Cardiac septum (tissue), 1 donor: ENCODE results near the gene OPALIN. TPM values are rescaled to one million over a fixed set of nuclear protein-coding genes. Genes with fewer than 3 reads are reported as not detected.

ENCODE experiments used
- DNase-seq: peaks from one replicate; pipeline ENCODE4 v3.0.0-alpha.2; 2020; ENCODE audit warnings: low spot score
- intact Hi-C: fragments of 100-400 bp; cut with DNase I; formaldehyde crosslinking; loops from one replicate; pipeline ENCODE4 v1.14.0; 2022
- total RNA-seq: library from RNA; stranded (reverse); fragmentation: NEBNext Ultra II Directional; extraction: Animal tissue kit (Norgen Biotek cat#: 25700); gene quantifications from one replicate; pipeline ENCODE4 v1.2.1, GENCODE V29; 2021
- donor health status: DM: no; HTN: no; CAD: no.

The OPALIN gene
- total RNA-seq, 1 donor from 2014 or later, result not detected

- no peak for DNase-seq
- intact Hi-C loops, result no loop called here
Measured at GRCh38 chr10:96342402-96342801, 16.4 kb downstream of the OPALIN start.

GRCh38 chr10:96341219-96342182 lies 17.3 kb downstream of the OPALIN start:
- DNase-seq, result no peak
- intact Hi-C loops, result no loop called here

GRCh38 chr10:96339956-96340904 lies 18.6 kb downstream of the OPALIN start:
- intact Hi-C loops, result no loop called here
- no peak for DNase-seq

- intact Hi-C loops, result no loop called here
- no peak for DNase-seq
Measured at GRCh38 chr10:96339383-96339782, 19.4 kb downstream of the OPALIN start.

- intact Hi-C loops, result no loop called here
- DNase-seq, result no peak
Measured at GRCh38 chr10:96338279-96338925, 20.4 kb downstream of the OPALIN start.

GRCh38 chr10:96337106-96337505 lies 21.7 kb downstream of the OPALIN start:
- intact Hi-C loops, result no loop called here

GRCh38 chr10:96334616-96335526 lies 23.9 kb downstream of the OPALIN start:
- intact Hi-C loops, result no loop called here
- no peak for DNase-seq

More at GRCh38 chr10:96337106-96337505, 21.7 kb downstream of the OPALIN start:
- no peak for DNase-seq

GRCh38 chr10:96333101-96333500 lies 25.7 kb downstream of the OPALIN start:
- intact Hi-C loops, result no loop called here
- DNase-seq, result no peak

- no peak for DNase-seq
- intact Hi-C loops, result no loop called here
Measured at GRCh38 chr10:96327462-96327861, 31.3 kb downstream of the OPALIN start.

GRCh38 chr10:96325719-96326373 lies 33.0 kb downstream of the OPALIN start:
- intact Hi-C loops, result no loop called here

GRCh38 chr10:96324447-96324846 lies 34.4 kb downstream of the OPALIN start:
- intact Hi-C loops, result no loop called here
- DNase-seq, result no peak

More at GRCh38 chr10:96325719-96326373, 33.0 kb downstream of the OPALIN start:
- no peak for DNase-seq

GRCh38 chr10:96322275-96322674 lies 36.5 kb downstream of the OPALIN start:
- intact Hi-C loops, result no loop called here
- DNase-seq, result no peak

GRCh38 chr10:96321822-96322221 lies 37.0 kb downstream of the OPALIN start:
- no peak for DNase-seq
- intact Hi-C loops, result no loop called here

- DNase-seq, result no peak
- intact Hi-C loops, result no loop called here
Measured at GRCh38 chr10:96319754-96320474, 38.9 kb downstream of the OPALIN start.

GRCh38 chr10:96317067-96317833 lies 41.6 kb downstream of the OPALIN start:
- intact Hi-C loops, result no loop called here
- no peak for DNase-seq

- intact Hi-C loops, result no loop called here
Measured at GRCh38 chr10:96313344-96313743, 45.5 kb downstream of the OPALIN start.

GRCh38 chr10:96311180-96311715 lies 47.6 kb downstream of the OPALIN start:
- no peak for DNase-seq
- intact Hi-C loops, result no loop called here

More at GRCh38 chr10:96313344-96313743, 45.5 kb downstream of the OPALIN start:
- no peak for DNase-seq
